CD4-positive, alpha-beta T cell (primary cell): ENCODE data around the gene RER1. TPM values are rescaled to one million over a fixed set of nuclear protein-coding genes. Genes with fewer than 3 reads are reported as not detected.

Experiments used
- ATAC-seq: fragments of 200-7000 bp; cut with Tn5 transposase; one replicate; pipeline ENCODE4 v1.10.0; 2022; ENCODE audit warnings: mild to moderate bottlenecking; ENCODE audit not compliant: poor library complexity
- CTCF ChIA-PET: fragments of 350-600 bp; sonication (Branson Sonifier 250); formaldehyde crosslinking; loops from one replicate; lab custom pipeline; 2021; ENCODE audit warnings: antibody characterized with exemption, inconsistent platforms; lab: Charles Lee
- POLR2A ChIA-PET: fragments of 350-600 bp; sonication (Branson Sonifier 250); formaldehyde crosslinking; loops from one replicate; lab custom pipeline; 2021; ENCODE audit warnings: antibody characterized with exemption, inconsistent platforms; lab: Charles Lee
- DNase-seq, 14 experiments: peaks; one replicate each; pipeline ENCODE4 v3.0.0-alpha.2; 2013 to 2020; ENCODE audit warnings: mixed read lengths in 2 of 14
- H3K27ac ChIP-seq, 2 donors: one replicate each; pipeline versions ENCODE4 v1.5.1 to v1.7.0; 2013; ENCODE audit warnings: low read length in 2 of 2, low read depth in 1 of 2, mild to moderate bottlenecking in 1 of 2
- H3K27me3 ChIP-seq, 2 experiments: 1 replicate in 1 of 2; 2 replicates in 1 of 2; pipeline versions ENCODE4 v1.6.1 to v1.7.0; 2013; ENCODE audit warnings: low read length in 2 of 2, control low read depth in 1 of 2, mild to moderate bottlenecking in 1 of 2, moderate library complexity in 1 of 2; ENCODE audit not compliant: insufficient read depth in 2 of 2, control insufficient read depth in 1 of 2
- H3K36me3 ChIP-seq: one replicate; pipeline ENCODE4 v1.6.1; 2013; ENCODE audit warnings: low read length, control low read depth; ENCODE audit not compliant: insufficient read depth
- H3K4me1 ChIP-seq: one replicate; pipeline ENCODE4 v1.6.1; 2013; ENCODE audit warnings: low read length, control low read depth; ENCODE audit not compliant: insufficient read depth
- H3K4me3 ChIP-seq: one replicate; pipeline ENCODE4 v1.5.1; 2013; ENCODE audit warnings: mild to moderate bottlenecking, low read length, moderate library complexity
- H3K9me3 ChIP-seq, 2 experiments: 1 replicate in 1 of 2; 2 replicates in 1 of 2; pipeline versions ENCODE4 v1.6.1 to v1.7.0; 2013; ENCODE audit warnings: low read length in 2 of 2, mild to moderate bottlenecking in 2 of 2, control low read depth in 1 of 2, moderate library complexity in 1 of 2; ENCODE audit not compliant: control insufficient read depth in 1 of 2, insufficient read depth in 1 of 2
- H3K27ac Mint-ChIP-seq: one replicate; pipeline ENCODE4 v1.8.0; 2020; ENCODE audit warnings: mixed read lengths
- H3K27me3 Mint-ChIP-seq: one replicate; pipeline ENCODE4 v1.8.0; 2021; ENCODE audit warnings: mixed read lengths
- H3K36me3 Mint-ChIP-seq: one replicate; pipeline ENCODE4 v1.8.0; 2021; ENCODE audit warnings: low read depth, mixed read lengths
- H3K4me1 Mint-ChIP-seq: one replicate; pipeline ENCODE4 v1.8.0; 2021; ENCODE audit warnings: low read depth, mixed read lengths
- H3K4me3 Mint-ChIP-seq: one replicate; pipeline ENCODE4 v1.8.0; 2020; ENCODE audit warnings: mild to moderate bottlenecking, mixed read lengths
- H3K9me3 Mint-ChIP-seq: one replicate; pipeline ENCODE4 v1.8.0; 2020; ENCODE audit warnings: mixed read lengths
- CTCF ChIP-seq: fragments of 200-600 bp; IDR thresholded peaks from one replicate; pipeline ENCODE4 v1.8.0; 2022; ENCODE audit warnings: antibody characterized with exemption, mild to moderate bottlenecking
- intact Hi-C, 2 experiments: fragments of 100-400 bp; cut with DNase I in 1 of 2; cut with micrococcal nuclease in 1 of 2; formaldehyde crosslinking; loops; one replicate each; pipeline versions ENCODE4 v1.15.1 to v1.9.0; 2023 to 2025; cut with DNase I, micrococcal nuclease
- total RNA-seq, 174 experiments: library from RNA in 2 of 174; stranded (reverse) in 2 of 174; gene quantifications; one replicate each; pipeline ENCODE4 v1.2.3 and lab custom pipeline; 2021 to 2026

The RER1 gene
- total RNA-seq, 2 experiments from 2014 or later, result 57.9 to 60.7 TPM

GRCh38 chr1:2375246-2375922 is 16.3 kb upstream of the RER1 start:
- H3K36me3 ChIP-seq, result no peaks in the 10 kb centered on the region
- no peak overlapping the region for H3K27ac ChIP-seq
- ChIA-PET POLR2A (interaction anchor here (0.6 kb wide), 1 partner anchor 128 kb away, joined by 3 read pairs; no protein-coding TSS in a partner anchor), CTCF (no interaction called here)
- Mint-ChIP-seq H3K27ac (no peak overlapping the region), H3K4me1 (no peaks in the 10 kb centered on the region), H3K4me3 (no peak overlapping the region), H3K36me3 (no peaks in the 10 kb centered on the region), H3K27me3 (no peaks in the 10 kb centered on the region), H3K9me3 (no peaks in the 10 kb centered on the region)
- no peaks in the 10 kb centered on the region for H3K4me1 ChIP-seq
- intact Hi-C loops, result no loop called here
- H3K27me3 ChIP-seq, result no peaks in the 10 kb centered on the region
- ATAC-seq (no peak), DNase-seq (no peak)
- H3K4me3 ChIP-seq, result no peak overlapping the region
- no peaks in the 10 kb centered on the region for H3K9me3 ChIP-seq
- no peak for TF ChIP-seq CTCF

GRCh38 chr1:2375923-2376260 is 15.7 kb upstream of the RER1 start:
- DNase-seq (no peak), ATAC-seq (no peak)
- Mint-ChIP-seq H3K9me3 (no peaks in the 10 kb centered on the region), H3K27me3 (no peaks in the 10 kb centered on the region), H3K27ac (no peak overlapping the region), H3K36me3 (no peaks in the 10 kb centered on the region), H3K4me1 (no peaks in the 10 kb centered on the region), H3K4me3 (no peak overlapping the region)
- Histone ChIP-seq H3K9me3 (no peaks in the 10 kb centered on the region), H3K4me3 (no peak overlapping the region), H3K4me1 (no peaks in the 10 kb centered on the region), H3K27me3 (no peaks in the 10 kb centered on the region), H3K27ac (no peak overlapping the region), H3K36me3 (no peaks in the 10 kb centered on the region)
- ChIA-PET CTCF (no interaction called here), POLR2A (interaction anchor here (0.6 kb wide), 1 partner anchor 129 kb away, joined by 3 read pairs; no protein-coding TSS in a partner anchor)
- intact Hi-C loops, result no loop called here
- no peak for TF ChIP-seq CTCF

- no peaks in the 10 kb centered on the region for H3K9me3 Mint-ChIP-seq
- H3K4me3 Mint-ChIP-seq, result no peak overlapping the region
- no peak for TF ChIP-seq CTCF
- H3K27me3 Mint-ChIP-seq, result no peaks in the 10 kb centered on the region
- no peaks in the 10 kb centered on the region for H3K36me3 ChIP-seq
- no peaks in the 10 kb centered on the region for H3K4me1 ChIP-seq
- no peaks in the 10 kb centered on the region for H3K36me3 Mint-ChIP-seq
- no peak for ATAC-seq
- no peaks in the 10 kb centered on the region for H3K9me3 ChIP-seq
- H3K27me3 ChIP-seq, result no peaks in the 10 kb centered on the region
- H3K4me3 ChIP-seq, result no peak overlapping the region
- H3K4me1 Mint-ChIP-seq, result no peaks in the 10 kb centered on the region
- ChIA-PET POLR2A (no interaction called here), CTCF (no interaction called here)
- no peak overlapping the region for H3K27ac Mint-ChIP-seq
- DNase-seq, result no peak
- H3K27ac ChIP-seq, result no peak overlapping the region
- intact Hi-C loops, result no loop called here
These were observed 15.3 kb upstream of the RER1 start for GRCh38 chr1:2376261-2376741.
